Measurements from ENCODE around the gene PPAN. TPM values are rescaled to one million over a fixed set of nuclear protein-coding genes. Genes with fewer than 3 reads are reported as not detected.

Gene PPAN
- total RNA-seq, 1 donor from 2014 or later = 46.2 TPM

- no peak for DNase-seq (ENCODE audit: low read depth)
Observed at GRCh38 chr19:10113964-10114650, 7.9 kb downstream of the PPAN start.

GRCh38 chr19:10114651-10115391 lies 8.7 kb downstream of the PPAN start:
- no peak for DNase-seq (ENCODE audit: low read depth)

- DNase-seq (ENCODE audit: low read depth) = no peak
Observed at GRCh38 chr19:10115392-10116084, 9.4 kb downstream of the PPAN start.

- DNase-seq (ENCODE audit: low read depth) = no peak
Observed at GRCh38 chr19:10116085-10116865, 10.1 kb downstream of the PPAN start.

- DNase-seq (ENCODE audit: low read depth) = no peak
Observed at GRCh38 chr19:10116866-10117616, 10.9 kb downstream of the PPAN start.

GRCh38 chr19:10118960-10119359 lies 12.8 kb downstream of the PPAN start:
- no peak for DNase-seq (ENCODE audit: low read depth)

- DNase-seq (ENCODE audit: low read depth) = peak; percentile 17
Observed at GRCh38 chr19:10120538-10121189, 14.5 kb downstream of the PPAN start.

GRCh38 chr19:10122045-10122444 lies 15.9 kb downstream of the PPAN start:
- DNase-seq (ENCODE audit: low read depth) = no peak

- no peak for DNase-seq (ENCODE audit: low read depth)
Observed at GRCh38 chr19:10124429-10124828, 18.3 kb downstream of the PPAN start.

- no peak for DNase-seq (ENCODE audit: low read depth)
Observed at GRCh38 chr19:10126213-10126639, 20.1 kb downstream of the PPAN start.

- no peak for DNase-seq (ENCODE audit: low read depth)
Observed at GRCh38 chr19:10132905-10133304, 26.7 kb downstream of the PPAN start.

GRCh38 chr19:10133596-10133995 lies 27.4 kb downstream of the PPAN start:
- no peak for DNase-seq (ENCODE audit: low read depth)

- DNase-seq (ENCODE audit: low read depth) = no peak
Observed at GRCh38 chr19:10134040-10134439, 27.9 kb downstream of the PPAN start.

GRCh38 chr19:10135551-10136334 lies 29.6 kb downstream of the PPAN start:
- no peak for DNase-seq (ENCODE audit: low read depth)

GRCh38 chr19:10136936-10137335 lies 30.8 kb downstream of the PPAN start:
- no peak for DNase-seq (ENCODE audit: low read depth)

GRCh38 chr19:10137751-10138682 lies 31.9 kb downstream of the PPAN start:
- DNase-seq (ENCODE audit: low read depth) = no peak

- DNase-seq (ENCODE audit: low read depth) = no peak
Observed at GRCh38 chr19:10138879-10139795, 33.0 kb downstream of the PPAN start.

- no peak for DNase-seq (ENCODE audit: low read depth)
Observed at GRCh38 chr19:10139952-10140351, 33.8 kb downstream of the PPAN start.

All from renal cortical epithelial cell (primary cell).